IMR-90 (cell line): ENCODE measurements around the gene POLR1G. TPM values are rescaled to one million over a fixed set of nuclear protein-coding genes. Genes with fewer than 3 reads are reported as not detected.

Experiments used
- ATAC-seq: fragments of 200-7000 bp; cut with Tn5 transposase; 2 replicates; pipeline ENCODE4 v1.9.1; 2020; ENCODE audit warnings: low read depth, mild to moderate bottlenecking, moderate library complexity
- BruUV-seq: library from RNA; stranded (reverse); fragments of 400-500 nt; replicated peaks from 2 replicates; lab custom pipeline; 2021; lab: Mats Ljungman, UMichigan
- CTCF ChIA-PET: fragments of 300-600 bp; formaldehyde crosslinking; extraction: SDS; loops from one replicate; lab custom pipeline; 2021; ENCODE audit warnings: antibody characterized with exemption; lab: Yijun Ruan, JAX
- POLR2A ChIA-PET: fragments of 300-600 bp; sonication (Branson Sonifier 250); formaldehyde crosslinking; loops from one replicate; lab custom pipeline; 2022; ENCODE audit warnings: antibody characterized with exemption; ENCODE audit not compliant: unreplicated experiment; lab: Charles Lee
- DNase-seq: peaks from one replicate; pipeline ENCODE4 v3.0.0; 2013
- H2AFZ ChIP-seq: replicated peaks from 2 replicates; pipeline ENCODE3; 2013; ENCODE audit warnings: low read length, mild to moderate bottlenecking; ENCODE audit not compliant: poor library complexity
- H2AK5ac ChIP-seq: 2 replicates; pipeline ENCODE4 v1.6.1; 2013; ENCODE audit warnings: low read depth, low read length, inconsistent platforms
- H2AK9ac ChIP-seq: replicated peaks from 2 replicates; pipeline ENCODE3; 2013; ENCODE audit warnings: mild to moderate bottlenecking, low read depth, low read length, moderate library complexity; ENCODE audit not compliant: poor library complexity
- H2BK120ac ChIP-seq: 2 replicates; pipeline ENCODE4 v1.6.1; 2013; ENCODE audit warnings: low read depth, low read length, inconsistent platforms
- H2BK15ac ChIP-seq: 3 replicates; pipeline ENCODE4 v1.6.1; 2013; ENCODE audit warnings: low read depth, low read length, inconsistent platforms
- H2BK20ac ChIP-seq: 2 replicates; pipeline ENCODE4 v1.6.1; 2013; ENCODE audit warnings: low read depth, mild to moderate bottlenecking, inconsistent platforms, low read length, moderate library complexity
- H2BK5ac ChIP-seq: 2 replicates; pipeline ENCODE4 v1.6.1; 2013; ENCODE audit warnings: mild to moderate bottlenecking, low read depth, low read length, inconsistent platforms; ENCODE audit not compliant: poor library complexity, severe bottlenecking
- H3K14ac ChIP-seq: replicated peaks from 2 replicates; pipeline ENCODE4 v1.6.1; 2013; ENCODE audit warnings: low read depth, low read length, inconsistent platforms
- H3K18ac ChIP-seq: 2 replicates; pipeline ENCODE4 v1.6.1; 2013; ENCODE audit warnings: low read depth, low read length, control low read depth
- H3K23ac ChIP-seq: 2 replicates; pipeline ENCODE4 v1.6.1; 2013; ENCODE audit warnings: low read depth, low read length, inconsistent platforms
- H3K27ac ChIP-seq: 2 replicates; pipeline ENCODE4 v1.5.1; 2013; ENCODE audit warnings: mild to moderate bottlenecking, control low read depth, low read length; ENCODE audit not compliant: insufficient read depth
- H3K27me3 ChIP-seq: 2 replicates; pipeline ENCODE4 v1.6.1; 2013; ENCODE audit warnings: low read length; ENCODE audit not compliant: control insufficient read depth, insufficient read depth
- H3K36me3 ChIP-seq: 2 replicates; pipeline ENCODE4 v1.6.1; 2013; ENCODE audit warnings: low read length, mixed read lengths; ENCODE audit not compliant: control insufficient read depth, insufficient read depth
- H3K4ac ChIP-seq: 2 replicates; pipeline ENCODE4 v1.6.1; 2013; ENCODE audit warnings: low read depth, low read length, inconsistent platforms
- H3K4me1 ChIP-seq: 2 replicates; pipeline ENCODE4 v1.6.1; 2013; ENCODE audit warnings: low read length, mixed read lengths; ENCODE audit not compliant: control insufficient read depth, insufficient read depth
- H3K4me2 ChIP-seq: 2 replicates; pipeline ENCODE4 v1.6.1; 2013; ENCODE audit warnings: low read depth, mild to moderate bottlenecking, control low read depth, low read length, moderate library complexity
- H3K4me3 ChIP-seq: 2 replicates; pipeline ENCODE4 v1.5.1; 2013; ENCODE audit warnings: low read depth, mild to moderate bottlenecking, control low read depth, low read length, moderate library complexity; ENCODE audit not compliant: insufficient read depth
- H3K56ac ChIP-seq: 2 replicates; pipeline ENCODE4 v1.6.1; 2013; ENCODE audit warnings: low read length, inconsistent platforms; ENCODE audit not compliant: insufficient read depth; ENCODE audit errors: extremely low read depth
- H3K79me1 ChIP-seq, 2 experiments: 2 replicates each; pipeline ENCODE4 v1.6.1; 2013; ENCODE audit warnings: low read length in 2 of 2, inconsistent platforms in 1 of 2, low read depth in 1 of 2
- H3K9ac ChIP-seq: 2 replicates; pipeline ENCODE4 v1.6.1; 2013; ENCODE audit warnings: low read depth, low read length, control low read depth
- H3K9me1 ChIP-seq: 2 replicates; pipeline ENCODE4 v1.6.1; 2013; ENCODE audit warnings: low read length, inconsistent platforms; ENCODE audit not compliant: insufficient read depth
- H3K9me3 ChIP-seq: 2 replicates; pipeline ENCODE4 v1.6.1; 2013; ENCODE audit warnings: low read length; ENCODE audit not compliant: control insufficient read depth, insufficient read depth
- H4K20me1 ChIP-seq: 2 replicates; pipeline ENCODE4 v1.6.1; 2013; ENCODE audit warnings: low read length, inconsistent platforms; ENCODE audit not compliant: insufficient read depth
- H4K5ac ChIP-seq: 2 replicates; pipeline ENCODE4 v1.6.1; 2013; ENCODE audit warnings: mild to moderate bottlenecking, low read depth, low read length, control low read depth
- H4K8ac ChIP-seq, 2 experiments: 2 replicates each; pipeline ENCODE4 v1.6.1; 2013; ENCODE audit warnings: low read depth in 2 of 2, low read length in 2 of 2, control low read depth in 1 of 2, inconsistent platforms in 1 of 2
- H4K91ac ChIP-seq: 2 replicates; pipeline ENCODE4 v1.6.1; 2013; ENCODE audit warnings: low read depth, low read length, inconsistent platforms; ENCODE audit not compliant: insufficient read depth
- CEBPB ChIP-seq: IDR thresholded peaks from 2 replicates; pipeline ENCODE4 v1.6.1; 2012; ENCODE audit warnings: low read depth, low read length, improper control_type of control experiment
- FOS ChIP-seq: fragments of 150-350 bp; IDR thresholded peaks from 2 replicates; pipeline ENCODE4 v1.6.1; 2016; ENCODE audit warnings: low read depth, low read length
- MAFK ChIP-seq: IDR thresholded peaks from 2 replicates; pipeline ENCODE4 v1.6.1; 2012; ENCODE audit warnings: low read depth, low read length, improper control_type of control experiment
- MAZ ChIP-seq: IDR thresholded peaks from 2 replicates; pipeline ENCODE4 v1.6.1; 2012; ENCODE audit warnings: low read depth, mild to moderate bottlenecking, low read length, improper control_type of control experiment, moderate library complexity, borderline replicate concordance
- MXI1 ChIP-seq: IDR thresholded peaks from 2 replicates; pipeline ENCODE4 v1.6.1; 2012; ENCODE audit warnings: low read depth, mild to moderate bottlenecking, low read length, moderate library complexity, borderline replicate concordance
- NFE2L2 ChIP-seq: fragments of 150-350 bp; IDR thresholded peaks from 2 replicates; pipeline ENCODE4 v1.6.1; 2016; ENCODE audit warnings: low read depth, mild to moderate bottlenecking, low read length
- RAD21 ChIP-seq: IDR thresholded peaks from 2 replicates; pipeline ENCODE4 v1.6.1; 2012; ENCODE audit warnings: low read length, improper control_type of control experiment
- RCOR1 ChIP-seq: IDR thresholded peaks from 2 replicates; pipeline ENCODE4 v1.6.1; 2012; ENCODE audit warnings: mild to moderate bottlenecking, low read length, improper control_type of control experiment; ENCODE audit not compliant: insufficient replicate concordance
- RFX5 ChIP-seq: IDR thresholded peaks from 2 replicates; pipeline ENCODE4 v1.8.0; 2012; ENCODE audit warnings: low read depth, mild to moderate bottlenecking, low read length, moderate library complexity
- SMC3 ChIP-seq: fragments of 150-350 bp; IDR thresholded peaks from 2 replicates; pipeline ENCODE4 v1.6.1; 2016; ENCODE audit warnings: low read depth, mild to moderate bottlenecking, antibody characterized with exemption, low read length, moderate library complexity
- WGBS, 2 experiments: methylation state at CpG; one replicate each; pipeline versions ENCODE4 v1.1.5 to v1.1.7; 2013; ENCODE audit warnings: missing lambda C conversion rate in 2 of 2; ENCODE audit not compliant: insufficient read length in 1 of 2; ENCODE audit errors: extremely low coverage in 2 of 2; 5-methylcytosine and 5-hydroxymethylcytosine counted together
- dilution Hi-C: fragments of 300-500 bp; cut with HindIII; formaldehyde crosslinking; loops from one replicate; pipeline ENCODE4 v1.14.3; 2018; ENCODE audit warnings: low sequenced_read_pairs; ENCODE audit not compliant: unreplicated experiment
- in situ Hi-C: fragments of 300-500 bp; cut with MboI; formaldehyde crosslinking; loops from 3 replicates; pipeline ENCODE4 v1.14.3; 2019; ENCODE audit warnings: low sequenced_read_pairs, inconsistent platforms, mixed read lengths
- intact Hi-C: fragments of 100-400 bp; cut with micrococcal nuclease; formaldehyde crosslinking; loops from 2 replicates; pipeline ENCODE4 v1.10.0; 2022
- polyA plus RNA-seq, 3 experiments: library from polyadenylated mRNA; depleted of rRNA; stranded (reverse); fragments of >200 nt; gene quantifications; 2 replicates each; pipeline ENCODE4 v1.2.3, GENCODE V29; 2012; ENCODE audit warnings: low replicate concordance in 1 of 3
- total RNA-seq: library from RNA; depleted of rRNA; stranded (reverse); fragments of >200 nt; gene quantifications from 2 replicates; pipeline ENCODE4 v1.2.3, GENCODE V29; 2012
- TF ChIP-seq, protein P1 (sequence below): fragments of 150-350 bp; IDR thresholded peaks from 2 replicates; pipeline ENCODE4 v1.6.1; 2016; ENCODE audit warnings: low read depth, mild to moderate bottlenecking, low read length, moderate library complexity, borderline replicate concordance
- TF ChIP-seq, protein P2 (sequence below): conservative IDR thresholded peaks from 2 replicates; pipeline ENCODE4 v1.5.1; 2012; ENCODE audit warnings: mild to moderate bottlenecking, low read depth, low read length, improper control_type of control experiment

Gene POLR1G
- total and polyA plus RNA-seq, 2 of the 4 experiments (the other 2 are of a cell fraction): 8.0 to 12.5 TPM

DNA sequence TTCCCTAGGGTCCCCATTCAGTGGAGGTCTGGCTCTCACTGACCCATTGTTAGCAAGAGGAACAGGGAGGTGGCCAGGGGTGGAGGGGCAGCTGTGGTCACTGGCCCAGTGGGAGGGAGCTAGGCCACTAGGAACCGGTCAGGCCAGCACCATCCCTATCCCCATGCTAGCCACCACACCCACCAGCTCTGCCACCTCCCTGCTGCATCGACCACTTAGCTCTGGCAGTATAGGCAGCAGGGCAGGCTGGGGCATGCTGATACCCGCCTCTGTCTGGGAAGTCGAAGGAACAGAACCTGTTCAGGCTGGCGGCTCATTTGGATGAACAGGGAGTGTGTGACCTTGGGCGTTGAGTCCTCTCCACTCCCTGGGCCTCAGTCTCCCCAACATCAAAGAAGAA lies 6.3 kb upstream of the POLR1G start:
- no peak overlapping the region for H3K18ac ChIP-seq
- no peak overlapping the region for H2BK5ac ChIP-seq
- dilution Hi-C loops: no loop called here
- BruUV-seq: no TSS peak
- ChIA-PET CTCF (interaction anchor here (0.6 kb wide), 1 partner anchor 300 kb away, joined by 5 read pairs; no protein-coding TSS in a partner anchor), POLR2A (no interaction called here)
- H3K4ac ChIP-seq: no peak overlapping the region
- H3K27me3 ChIP-seq: no peaks in the 10 kb centered on the region
- no peak overlapping the region for H3K27ac ChIP-seq
- H4K5ac ChIP-seq: no peak overlapping the region
- H3K9me3 ChIP-seq: no peaks in the 10 kb centered on the region
- peaks cover 3% of the 10 kb centered on the region for H3K4me1 ChIP-seq
- in situ Hi-C loops: no loop called here
- H3K4me3 ChIP-seq: no peak overlapping the region
- no peak overlapping the region for H3K9ac ChIP-seq
- no peak overlapping the region for H3K14ac ChIP-seq
- H4K91ac ChIP-seq: no peak overlapping the region
- H2AFZ ChIP-seq: peak overlapping the region; percentile 49
- no peak for ATAC-seq
- peaks cover 10 to 49% of the 10 kb centered on the region in 2 experiments; a peak in 3 of 4 replicates for H3K79me1 ChIP-seq
- no peak overlapping the region for H3K56ac ChIP-seq
- no peak overlapping the region for H2BK15ac ChIP-seq
- TF ChIP-seq RCOR1: no peak
- TF ChIP-seq NFE2L2: no peak
- TF ChIP-seq CEBPB: no peak
- TF ChIP-seq MXI1: no peak
- TF ChIP-seq, protein P1, sequence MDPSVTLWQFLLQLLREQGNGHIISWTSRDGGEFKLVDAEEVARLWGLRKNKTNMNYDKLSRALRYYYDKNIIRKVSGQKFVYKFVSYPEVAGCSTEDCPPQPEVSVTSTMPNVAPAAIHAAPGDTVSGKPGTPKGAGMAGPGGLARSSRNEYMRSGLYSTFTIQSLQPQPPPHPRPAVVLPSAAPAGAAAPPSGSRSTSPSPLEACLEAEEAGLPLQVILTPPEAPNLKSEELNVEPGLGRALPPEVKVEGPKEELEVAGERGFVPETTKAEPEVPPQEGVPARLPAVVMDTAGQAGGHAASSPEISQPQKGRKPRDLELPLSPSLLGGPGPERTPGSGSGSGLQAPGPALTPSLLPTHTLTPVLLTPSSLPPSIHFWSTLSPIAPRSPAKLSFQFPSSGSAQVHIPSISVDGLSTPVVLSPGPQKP: no peak
- no peak for TF ChIP-seq MAFK
- TF ChIP-seq, protein P2, sequence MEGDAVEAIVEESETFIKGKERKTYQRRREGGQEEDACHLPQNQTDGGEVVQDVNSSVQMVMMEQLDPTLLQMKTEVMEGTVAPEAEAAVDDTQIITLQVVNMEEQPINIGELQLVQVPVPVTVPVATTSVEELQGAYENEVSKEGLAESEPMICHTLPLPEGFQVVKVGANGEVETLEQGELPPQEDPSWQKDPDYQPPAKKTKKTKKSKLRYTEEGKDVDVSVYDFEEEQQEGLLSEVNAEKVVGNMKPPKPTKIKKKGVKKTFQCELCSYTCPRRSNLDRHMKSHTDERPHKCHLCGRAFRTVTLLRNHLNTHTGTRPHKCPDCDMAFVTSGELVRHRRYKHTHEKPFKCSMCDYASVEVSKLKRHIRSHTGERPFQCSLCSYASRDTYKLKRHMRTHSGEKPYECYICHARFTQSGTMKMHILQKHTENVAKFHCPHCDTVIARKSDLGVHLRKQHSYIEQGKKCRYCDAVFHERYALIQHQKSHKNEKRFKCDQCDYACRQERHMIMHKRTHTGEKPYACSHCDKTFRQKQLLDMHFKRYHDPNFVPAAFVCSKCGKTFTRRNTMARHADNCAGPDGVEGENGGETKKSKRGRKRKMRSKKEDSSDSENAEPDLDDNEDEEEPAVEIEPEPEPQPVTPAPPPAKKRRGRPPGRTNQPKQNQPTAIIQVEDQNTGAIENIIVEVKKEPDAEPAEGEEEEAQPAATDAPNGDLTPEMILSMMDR: no peak
- no peak for TF ChIP-seq RFX5
- no peak for TF ChIP-seq RAD21
- no peak for TF ChIP-seq FOS
- no peak for TF ChIP-seq MAZ
- TF ChIP-seq SMC3: no peak
- no CpG with 5 or more reads among the region's 6 CpGs for WGBS, 2 experiments
- intact Hi-C loops: no loop called here
- peak overlapping the region; percentile 67 for H2AK9ac ChIP-seq
- no peak overlapping the region for H2BK20ac ChIP-seq
- H4K20me1 ChIP-seq: no peaks in the 10 kb centered on the region; the same call in 1 of the 2 replicates
- H2AK5ac ChIP-seq: peak overlapping the region; percentile 47; the same call in 1 of the 2 replicates
- no peak overlapping the region for H3K23ac ChIP-seq
- H3K4me2 ChIP-seq: no peak overlapping the region
- H3K9me1 ChIP-seq: peaks cover 6% of the 10 kb centered on the region; the same call in 1 of the 2 replicates
- H4K8ac ChIP-seq: no peak overlapping the region
- H2BK120ac ChIP-seq: no peak overlapping the region
- no peak for DNase-seq
- no peaks in the 10 kb centered on the region; the same call in 1 of the 2 replicates for H3K36me3 ChIP-seq
